Measurements from ENCODE around the gene GALNT17.
"Not testable (repeated sequence)": the region's sequence is repeated elsewhere in the genome, so short reads cannot be mapped to it uniquely, and the experiment has no call there.

GALNT17 gene

GRCh38 chr7:71733107-71733870 is 601.3 kb downstream of the GALNT17 start:
- DNase-seq (ENCODE audit: low spot score): peak; percentile 85
- in situ Hi-C loops (cut with MboI; ENCODE audit: low sequenced_read_pairs, unreplicated experiment): loop anchor here (25.0 kb wide), 1 partner anchor 896 kb away; no protein-coding TSS in a partner anchor
- TF ChIP-seq CTCF (IDR thresholded peaks at IDR 0.05; ENCODE audit: borderline replicate concordance, control extremely low read depth, extremely low read depth, insufficient read depth, missing control alignments): peak; percentile 84

- TF ChIP-seq CTCF (IDR thresholded peaks at IDR 0.05; ENCODE audit: borderline replicate concordance, control extremely low read depth, extremely low read depth, insufficient read depth, missing control alignments): peak; percentile 74
- in situ Hi-C loops (cut with MboI; ENCODE audit: low sequenced_read_pairs, unreplicated experiment): loop anchor here (25.0 kb wide), 1 partner anchor 899 kb away; no protein-coding TSS in a partner anchor
These were observed 604.1 kb downstream of the GALNT17 start for GRCh38 chr7:71735961-71736556.

GRCh38 chr7:71737931-71738540 is 606.1 kb downstream of the GALNT17 start:
- DNase-seq (ENCODE audit: low spot score): not testable (repeated sequence)
- in situ Hi-C loops (cut with MboI; ENCODE audit: low sequenced_read_pairs, unreplicated experiment): loop anchor here (25.0 kb wide), 1 partner anchor 901 kb away; no protein-coding TSS in a partner anchor

More at GRCh38 chr7:71735961-71736556, 604.1 kb downstream of the GALNT17 start:
- peak; percentile 63 for DNase-seq (ENCODE audit: low spot score)

GRCh38 chr7:71739520-71740173 is 607.7 kb downstream of the GALNT17 start:
- DNase-seq (ENCODE audit: low spot score): no peak

GRCh38 chr7:71740174-71740560 is 608.2 kb downstream of the GALNT17 start:
- TF ChIP-seq CTCF (IDR thresholded peaks at IDR 0.05; ENCODE audit: borderline replicate concordance, control extremely low read depth, extremely low read depth, insufficient read depth, missing control alignments): no peak
- in situ Hi-C loops (cut with MboI; ENCODE audit: low sequenced_read_pairs, unreplicated experiment): loop anchor here (25.0 kb wide), 1 partner anchor 903 kb away; no protein-coding TSS in a partner anchor
- DNase-seq (ENCODE audit: low spot score): no peak

More at GRCh38 chr7:71739520-71740173, 607.7 kb downstream of the GALNT17 start:
- in situ Hi-C loops (cut with MboI; ENCODE audit: low sequenced_read_pairs, unreplicated experiment): loop anchor here (25.0 kb wide), 1 partner anchor 902 kb away; no protein-coding TSS in a partner anchor
- TF ChIP-seq CTCF (IDR thresholded peaks at IDR 0.05; ENCODE audit: borderline replicate concordance, control extremely low read depth, extremely low read depth, insufficient read depth, missing control alignments): no peak

GRCh38 chr7:71746006-71746405 is 614.1 kb downstream of the GALNT17 start:
- in situ Hi-C loops (cut with MboI; ENCODE audit: low sequenced_read_pairs, unreplicated experiment): loop anchor here (25.0 kb wide), 1 partner anchor 909 kb away; no protein-coding TSS in a partner anchor
- DNase-seq (ENCODE audit: low spot score): no peak
- no peak for TF ChIP-seq CTCF (IDR thresholded peaks at IDR 0.05; ENCODE audit: borderline replicate concordance, control extremely low read depth, extremely low read depth, insufficient read depth, missing control alignments)
